ENCODE results near the gene HAUS8. TPM values are rescaled to one million over a fixed set of nuclear protein-coding genes. Genes with fewer than 3 reads are reported as not detected.

The HAUS8 gene
- total and polyA plus RNA-seq, 2 of the 4 experiments (the other 2 are of a cell fraction) = 3.4 to 14.2 TPM

DNA sequence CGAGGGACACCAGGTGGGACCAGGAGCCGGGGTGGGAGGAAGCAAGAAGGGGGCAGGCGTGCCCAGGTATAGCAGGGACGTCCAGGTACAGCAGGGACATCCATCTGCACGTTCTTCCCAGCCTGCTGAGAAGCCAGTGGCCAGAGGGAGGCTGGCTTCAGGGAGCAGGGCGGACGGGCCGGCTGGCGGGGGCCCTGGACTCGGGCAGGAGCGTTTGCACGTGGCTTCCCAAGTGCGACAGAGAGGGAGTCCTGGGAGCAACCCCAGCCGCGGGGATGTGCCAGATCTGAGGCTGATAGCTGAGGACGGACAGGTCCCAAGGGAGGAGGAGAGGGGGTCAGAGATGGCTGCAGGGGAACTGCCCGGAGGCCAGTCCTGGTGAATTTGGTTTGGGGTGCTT, 37.0 kb upstream of the HAUS8 start:
- peaks cover 27 to 91% of the 10 kb centered on the region in 2 experiments for H3K79me1 ChIP-seq (ENCODE audit: low read depth in 1 of 2, low read length in 2 of 2)
- ChIA-PET CTCF (no interaction called here), POLR2A (ENCODE audit: unreplicated experiment) (no interaction called here)
- no peak overlapping the region for H3K9ac ChIP-seq (ENCODE audit: low read depth, low read length)
- H2AK5ac ChIP-seq (ENCODE audit: low read depth, low read length) = no peak overlapping the region
- peaks cover 16% of the 10 kb centered on the region for H3K4me1 ChIP-seq (ENCODE audit: control insufficient read depth, insufficient read depth, low read length)
- TF ChIP-seq, protein P1, sequence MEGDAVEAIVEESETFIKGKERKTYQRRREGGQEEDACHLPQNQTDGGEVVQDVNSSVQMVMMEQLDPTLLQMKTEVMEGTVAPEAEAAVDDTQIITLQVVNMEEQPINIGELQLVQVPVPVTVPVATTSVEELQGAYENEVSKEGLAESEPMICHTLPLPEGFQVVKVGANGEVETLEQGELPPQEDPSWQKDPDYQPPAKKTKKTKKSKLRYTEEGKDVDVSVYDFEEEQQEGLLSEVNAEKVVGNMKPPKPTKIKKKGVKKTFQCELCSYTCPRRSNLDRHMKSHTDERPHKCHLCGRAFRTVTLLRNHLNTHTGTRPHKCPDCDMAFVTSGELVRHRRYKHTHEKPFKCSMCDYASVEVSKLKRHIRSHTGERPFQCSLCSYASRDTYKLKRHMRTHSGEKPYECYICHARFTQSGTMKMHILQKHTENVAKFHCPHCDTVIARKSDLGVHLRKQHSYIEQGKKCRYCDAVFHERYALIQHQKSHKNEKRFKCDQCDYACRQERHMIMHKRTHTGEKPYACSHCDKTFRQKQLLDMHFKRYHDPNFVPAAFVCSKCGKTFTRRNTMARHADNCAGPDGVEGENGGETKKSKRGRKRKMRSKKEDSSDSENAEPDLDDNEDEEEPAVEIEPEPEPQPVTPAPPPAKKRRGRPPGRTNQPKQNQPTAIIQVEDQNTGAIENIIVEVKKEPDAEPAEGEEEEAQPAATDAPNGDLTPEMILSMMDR (conservative IDR thresholded peaks at IDR 0.05; ENCODE audit: low read depth, low read length) = no peak
- TF ChIP-seq MXI1 (IDR thresholded peaks at IDR 0.05; ENCODE audit: borderline replicate concordance, low read depth, low read length) (no peak), BHLHE40 (IDR thresholded peaks at IDR 0.05; ENCODE audit: low read depth, low read length) (no peak), RFX5 (IDR thresholded peaks at IDR 0.05; ENCODE audit: low read depth, low read length) (no peak), MAZ (IDR thresholded peaks at IDR 0.05; ENCODE audit: borderline replicate concordance, low read depth, low read length) (no peak), RAD21 (IDR thresholded peaks at IDR 0.05; ENCODE audit: low read length) (no peak), CHD1 (IDR thresholded peaks at IDR 0.05; ENCODE audit: low read depth, low read length) (no peak), POLR2A (IDR thresholded peaks at IDR 0.05; ENCODE audit: low read depth, low read length) (no peak)
- TF ChIP-seq, protein P2, sequence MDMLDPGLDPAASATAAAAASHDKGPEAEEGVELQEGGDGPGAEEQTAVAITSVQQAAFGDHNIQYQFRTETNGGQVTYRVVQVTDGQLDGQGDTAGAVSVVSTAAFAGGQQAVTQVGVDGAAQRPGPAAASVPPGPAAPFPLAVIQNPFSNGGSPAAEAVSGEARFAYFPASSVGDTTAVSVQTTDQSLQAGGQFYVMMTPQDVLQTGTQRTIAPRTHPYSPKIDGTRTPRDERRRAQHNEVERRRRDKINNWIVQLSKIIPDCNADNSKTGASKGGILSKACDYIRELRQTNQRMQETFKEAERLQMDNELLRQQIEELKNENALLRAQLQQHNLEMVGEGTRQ (IDR thresholded peaks at IDR 0.05; ENCODE audit: low read depth, low read length) = no peak
- H3K4ac ChIP-seq (ENCODE audit: low read depth, low read length) = 0 out of 2 replicates have a peak overlapping the region, but pooled peaks have one; percentile 9
- H3K36me3 ChIP-seq (ENCODE audit: control insufficient read depth, insufficient read depth, low read length) = peaks cover 47% of the 10 kb centered on the region
- no peak overlapping the region for H4K8ac ChIP-seq (ENCODE audit: low read depth in 2 of 2, low read length in 2 of 2)
- WGBS, 2 experiments (ENCODE audit: extremely low coverage in 2 of 2, insufficient read length in 1 of 2) = 88% methylated on average over 3 of the region's 17 CpGs; no CpG with 5 or more reads in 1 of the 2 experiments
- ATAC-seq (ENCODE audit: low read depth) (no peak), DNase-seq (no peak)
- intact Hi-C loops (cut with micrococcal nuclease) = no loop called here
- H3K4me3 ChIP-seq (ENCODE audit: insufficient read depth, low read depth, low read length) = no peak overlapping the region
- H2BK5ac ChIP-seq (ENCODE audit: low read depth, low read length, poor library complexity, severe bottlenecking) = no peak overlapping the region
- H3K14ac ChIP-seq (replicated peaks; ENCODE audit: low read depth, low read length) = no peak overlapping the region
- H2AFZ ChIP-seq (replicated peaks; ENCODE audit: low read length, poor library complexity) = peak overlapping the region; percentile 37
- no peak overlapping the region for H3K4me2 ChIP-seq (ENCODE audit: low read depth, low read length)
- H3K23ac ChIP-seq (ENCODE audit: low read depth, low read length) = no peak overlapping the region
- no peak overlapping the region for H3K27ac ChIP-seq (ENCODE audit: insufficient read depth, low read length)
- no peak overlapping the region for H3K56ac ChIP-seq (ENCODE audit: extremely low read depth, insufficient read depth, low read length)
- peak overlapping the region; percentile 24 for H2AK9ac ChIP-seq (replicated peaks; ENCODE audit: low read depth, low read length, poor library complexity)
- H3K9me1 ChIP-seq (ENCODE audit: insufficient read depth, low read length) = peaks cover 25% of the 10 kb centered on the region
- in situ Hi-C loops (cut with MboI; ENCODE audit: low sequenced_read_pairs) = no loop called here
- H4K20me1 ChIP-seq (ENCODE audit: insufficient read depth, low read length) = peaks cover 84% of the 10 kb centered on the region
- no peak overlapping the region for H3K18ac ChIP-seq (ENCODE audit: low read depth, low read length)
- H2BK15ac ChIP-seq (ENCODE audit: low read depth, low read length) = no peak overlapping the region
- H3K27me3 ChIP-seq (ENCODE audit: control insufficient read depth, insufficient read depth, low read length) = no peaks in the 10 kb centered on the region
- H4K5ac ChIP-seq (ENCODE audit: low read depth, low read length) = no peak overlapping the region
- no peak overlapping the region for H2BK20ac ChIP-seq (ENCODE audit: low read depth, low read length)
- no peak overlapping the region for H2BK120ac ChIP-seq (ENCODE audit: low read depth, low read length)
- dilution Hi-C loops (cut with HindIII; ENCODE audit: low sequenced_read_pairs, unreplicated experiment) = no loop called here
- no peaks in the 10 kb centered on the region for H3K9me3 ChIP-seq (ENCODE audit: control insufficient read depth, insufficient read depth, low read length)
- H4K91ac ChIP-seq (ENCODE audit: insufficient read depth, low read depth, low read length) = no peak overlapping the region
- BruUV-seq (replicated peaks) = no TSS peak
